ENCODE measurements around the gene NAT10. TPM values are rescaled to one million over a fixed set of nuclear protein-coding genes. Genes with fewer than 3 reads are reported as not detected.

Gene NAT10
- total RNA-seq, 2 experiments from 2014 or later: 91.0 to 93.3 TPM

- no peak for DNase-seq
- Mint-ChIP-seq H3K36me3 (ENCODE audit: low read depth) (peaks cover 57% of the 10 kb centered on the region), H3K27ac (no peak overlapping the region), H3K4me1 (ENCODE audit: low read depth) (no peaks in the 10 kb centered on the region), H3K27me3 (ENCODE audit: low read depth) (no peaks in the 10 kb centered on the region), H3K4me3 (no peak overlapping the region), H3K9me3 (no peaks in the 10 kb centered on the region)
- CTCF ChIA-PET: no interaction called here
- intact Hi-C loops (cut with micrococcal nuclease): no loop called here
These were observed 39.6 kb downstream of the NAT10 start for GRCh38 chr11:34145073-34145472.

GRCh38 chr11:34145847-34146381, 40.5 kb downstream of the NAT10 start:
- CTCF ChIA-PET: no interaction called here
- no peak overlapping the region for H3K4me3 Mint-ChIP-seq
- H3K9me3 Mint-ChIP-seq: no peaks in the 10 kb centered on the region
- no peaks in the 10 kb centered on the region for H3K4me1 Mint-ChIP-seq (ENCODE audit: low read depth)
- H3K27me3 Mint-ChIP-seq (ENCODE audit: low read depth): no peaks in the 10 kb centered on the region
- DNase-seq: no peak
- H3K36me3 Mint-ChIP-seq (ENCODE audit: low read depth): peaks cover 50% of the 10 kb centered on the region
- intact Hi-C loops (cut with micrococcal nuclease): no loop called here
- H3K27ac Mint-ChIP-seq: no peak overlapping the region

GRCh38 chr11:34146411-34146810, 41.0 kb downstream of the NAT10 start:
- intact Hi-C loops (cut with micrococcal nuclease): no loop called here
- no peak overlapping the region for H3K27ac Mint-ChIP-seq
- no peaks in the 10 kb centered on the region for H3K4me1 Mint-ChIP-seq (ENCODE audit: low read depth)
- CTCF ChIA-PET: no interaction called here
- no peak overlapping the region for H3K4me3 Mint-ChIP-seq
- no peak for DNase-seq
- H3K36me3 Mint-ChIP-seq (ENCODE audit: low read depth): peaks cover 45% of the 10 kb centered on the region
- no peaks in the 10 kb centered on the region for H3K9me3 Mint-ChIP-seq
- H3K27me3 Mint-ChIP-seq (ENCODE audit: low read depth): no peaks in the 10 kb centered on the region

- no peaks in the 10 kb centered on the region for H3K9me3 Mint-ChIP-seq
- intact Hi-C loops (cut with micrococcal nuclease): no loop called here
- peaks cover 43% of the 10 kb centered on the region for H3K36me3 Mint-ChIP-seq (ENCODE audit: low read depth)
- no peak overlapping the region for H3K27ac Mint-ChIP-seq
- H3K27me3 Mint-ChIP-seq (ENCODE audit: low read depth): no peaks in the 10 kb centered on the region
- no peaks in the 10 kb centered on the region for H3K4me1 Mint-ChIP-seq (ENCODE audit: low read depth)
- H3K4me3 Mint-ChIP-seq: no peak overlapping the region
- no peak for DNase-seq
- CTCF ChIA-PET: no interaction called here
These were observed 41.4 kb downstream of the NAT10 start for GRCh38 chr11:34146866-34147265.

GRCh38 chr11:34147581-34147980, 42.2 kb downstream of the NAT10 start:
- CTCF ChIA-PET: no interaction called here
- no peaks in the 10 kb centered on the region for H3K27me3 Mint-ChIP-seq (ENCODE audit: low read depth)
- no peaks in the 10 kb centered on the region for H3K4me1 Mint-ChIP-seq (ENCODE audit: low read depth)
- no peak overlapping the region for H3K4me3 Mint-ChIP-seq
- intact Hi-C loops (cut with micrococcal nuclease): no loop called here
- H3K36me3 Mint-ChIP-seq (ENCODE audit: low read depth): peaks cover 38% of the 10 kb centered on the region
- H3K9me3 Mint-ChIP-seq: no peaks in the 10 kb centered on the region
- no peak for DNase-seq
- no peak overlapping the region for H3K27ac Mint-ChIP-seq

GRCh38 chr11:34148504-34149165, 43.2 kb downstream of the NAT10 start:
- no peaks in the 10 kb centered on the region for H3K4me1 Mint-ChIP-seq (ENCODE audit: low read depth)
- CTCF ChIA-PET: no interaction called here

GRCh38 chr11:34149274-34149673, 43.8 kb downstream of the NAT10 start:
- Mint-ChIP-seq H3K9me3 (no peaks in the 10 kb centered on the region), H3K4me1 (ENCODE audit: low read depth) (no peaks in the 10 kb centered on the region), H3K4me3 (no peak overlapping the region), H3K27me3 (ENCODE audit: low read depth) (no peaks in the 10 kb centered on the region), H3K27ac (no peak overlapping the region), H3K36me3 (ENCODE audit: low read depth) (peaks cover 35% of the 10 kb centered on the region)
- CTCF ChIA-PET: no interaction called here
- intact Hi-C loops (cut with micrococcal nuclease): no loop called here
- no peak for DNase-seq

More at GRCh38 chr11:34148504-34149165, 43.2 kb downstream of the NAT10 start:
- Mint-ChIP-seq H3K4me3 (no peak overlapping the region), H3K36me3 (ENCODE audit: low read depth) (peaks cover 34% of the 10 kb centered on the region), H3K27ac (no peak overlapping the region), H3K9me3 (no peaks in the 10 kb centered on the region), H3K27me3 (ENCODE audit: low read depth) (no peaks in the 10 kb centered on the region)
- DNase-seq: no peak
- intact Hi-C loops (cut with micrococcal nuclease): no loop called here

- H3K9me3 Mint-ChIP-seq: no peaks in the 10 kb centered on the region
- H3K36me3 Mint-ChIP-seq (ENCODE audit: low read depth): peaks cover 33% of the 10 kb centered on the region
- intact Hi-C loops (cut with micrococcal nuclease): no loop called here
- no peak for DNase-seq
- no peak overlapping the region for H3K4me3 Mint-ChIP-seq
- CTCF ChIA-PET: interaction anchor here (1.6 kb wide), 1 partner anchor 209 kb away, joined by 5 read pairs; the partner anchor contains the start of gene ABTB2
- no peak overlapping the region for H3K27ac Mint-ChIP-seq
- no peaks in the 10 kb centered on the region for H3K4me1 Mint-ChIP-seq (ENCODE audit: low read depth)
- no peaks in the 10 kb centered on the region for H3K27me3 Mint-ChIP-seq (ENCODE audit: low read depth)
These were observed 44.4 kb downstream of the NAT10 start for GRCh38 chr11:34149786-34150185.

- intact Hi-C loops (cut with micrococcal nuclease): no loop called here
- no peak for DNase-seq
- CTCF ChIA-PET: interaction anchor here (0.6 to 1.6 kb wide), 3 partner anchors 37 to 304 kb away, joined by 3 to 5 read pairs (median 3); partner anchors contain the start of gene ABTB2
- Mint-ChIP-seq H3K27me3 (ENCODE audit: low read depth) (no peaks in the 10 kb centered on the region), H3K9me3 (no peaks in the 10 kb centered on the region), H3K4me1 (ENCODE audit: low read depth) (no peaks in the 10 kb centered on the region), H3K27ac (no peak overlapping the region), H3K4me3 (no peak overlapping the region), H3K36me3 (ENCODE audit: low read depth) (peaks cover 28% of the 10 kb centered on the region)
These were observed 45.2 kb downstream of the NAT10 start for GRCh38 chr11:34150494-34151151.

GRCh38 chr11:34151166-34151565, 45.7 kb downstream of the NAT10 start:
- H3K9me3 Mint-ChIP-seq: no peaks in the 10 kb centered on the region
- intact Hi-C loops (cut with micrococcal nuclease): no loop called here
- H3K27me3 Mint-ChIP-seq (ENCODE audit: low read depth): no peaks in the 10 kb centered on the region
- CTCF ChIA-PET: interaction anchor here (0.9 to 1.6 kb wide), 4 partner anchors 23 to 304 kb away, joined by 3 to 5 read pairs (median 4); partner anchors contain the start of gene ABTB2
- H3K4me3 Mint-ChIP-seq: no peak overlapping the region
- H3K4me1 Mint-ChIP-seq (ENCODE audit: low read depth): no peaks in the 10 kb centered on the region
- peaks cover 22% of the 10 kb centered on the region for H3K36me3 Mint-ChIP-seq (ENCODE audit: low read depth)
- no peak overlapping the region for H3K27ac Mint-ChIP-seq
- no peak for DNase-seq

- DNase-seq: no peak
These were observed 46.8 kb downstream of the NAT10 start for GRCh38 chr11:34151916-34152845.

More at GRCh38 chr11:34151916-34152845, 46.8 kb downstream of the NAT10 start:
- intact Hi-C loops (cut with micrococcal nuclease): no loop called here
- H3K27ac Mint-ChIP-seq: no peak overlapping the region
- H3K27me3 Mint-ChIP-seq (ENCODE audit: low read depth): no peaks in the 10 kb centered on the region
- H3K36me3 Mint-ChIP-seq (ENCODE audit: low read depth): peaks cover 15% of the 10 kb centered on the region
- CTCF ChIA-PET: interaction anchor here (1.1 to 2.0 kb wide), 3 partner anchors 22 to 206 kb away, joined by 3 to 5 read pairs (median 4); partner anchors contain the start of gene ABTB2
- H3K4me1 Mint-ChIP-seq (ENCODE audit: low read depth): no peaks in the 10 kb centered on the region
- H3K9me3 Mint-ChIP-seq: no peaks in the 10 kb centered on the region
- no peak overlapping the region for H3K4me3 Mint-ChIP-seq
